PC-9 (cell line): ENCODE measurements around the gene FOXJ1. TPM values are rescaled to one million over a fixed set of nuclear protein-coding genes. Genes with fewer than 3 reads are reported as not detected.

ENCODE experiments used
- BruUV-seq: library from RNA; stranded (reverse); fragments of 400-500 nt; replicated peaks from 2 replicates; lab custom pipeline; 2021; lab: Mats Ljungman, UMichigan
- CTCF ChIA-PET: fragments of 300-600 bp; sonication (Branson Sonifier 250); formaldehyde crosslinking; loops from one replicate; lab custom pipeline; 2022; ENCODE audit warnings: antibody characterized with exemption; lab: Charles Lee
- POLR2A ChIA-PET: fragments of 300-600 bp; sonication (Branson Sonifier 250); formaldehyde crosslinking; loops from one replicate; lab custom pipeline; 2022; ENCODE audit warnings: antibody characterized with exemption; ENCODE audit not compliant: unreplicated experiment; lab: Charles Lee
- DNase-seq, 2 experiments: peaks; one replicate each; pipeline versions ENCODE4 v3.0.0 to v3.0.0-alpha.2; 2015 to 2022; ENCODE audit warnings: mixed read lengths in 1 of 2
- H2AFZ ChIP-seq: fragments of 200-600 bp; sonication (generic); 2 replicates; pipeline ENCODE4 v1.8.1; 2017; ENCODE audit warnings: antibody characterized with exemption
- H3F3A ChIP-seq: fragments of 200-600 bp; sonication (generic); 2 replicates; pipeline ENCODE4 v1.8.1; 2017; ENCODE audit warnings: antibody characterized with exemption, mild to moderate bottlenecking, low read depth; ENCODE audit not compliant: insufficient read depth
- H3K27ac ChIP-seq: fragments of 200-600 bp; sonication (generic); 2 replicates; pipeline ENCODE4 v1.6.1; 2016; ENCODE audit warnings: mixed run types
- H3K27me3 ChIP-seq: fragments of 200-600 bp; sonication (generic); 2 replicates; pipeline ENCODE4 v1.6.1; 2016; ENCODE audit warnings: low read depth, mixed run types; ENCODE audit not compliant: insufficient read depth
- H3K36me3 ChIP-seq: fragments of 200-600 bp; sonication (generic); 2 replicates; pipeline ENCODE4 v1.6.1; 2016; ENCODE audit warnings: low read depth, mixed run types
- H3K4me1 ChIP-seq: fragments of 200-600 bp; sonication (generic); replicated peaks from 2 replicates; pipeline ENCODE4 v1.6.1; 2016; ENCODE audit warnings: mixed run types; ENCODE audit not compliant: insufficient read depth
- H3K4me2 ChIP-seq: fragments of 200-600 bp; sonication (generic); 2 replicates; pipeline ENCODE4 v1.6.1; 2017; ENCODE audit warnings: mixed run types
- H3K4me3 ChIP-seq: fragments of 200-600 bp; sonication (generic); 2 replicates; pipeline ENCODE4 v1.6.1; 2016; ENCODE audit warnings: mixed run types
- H3K79me2 ChIP-seq: fragments of 200-600 bp; sonication (generic); 2 replicates; pipeline ENCODE4 v1.6.1; 2017; ENCODE audit warnings: low read depth, mixed run types
- H3K9me2 ChIP-seq: fragments of 200-600 bp; sonication (generic); 2 replicates; pipeline ENCODE4 v1.8.1; 2017; ENCODE audit warnings: mild to moderate bottlenecking; ENCODE audit not compliant: insufficient read depth
- H3K9me3 ChIP-seq: fragments of 200-600 bp; sonication (generic); 2 replicates; pipeline ENCODE4 v1.8.1; 2016; ENCODE audit warnings: low read depth; ENCODE audit not compliant: insufficient read depth
- H4K20me1 ChIP-seq: fragments of 200-600 bp; sonication (generic); 2 replicates; pipeline ENCODE4 v1.8.1; 2017; ENCODE audit not compliant: insufficient read depth
- EZH2 ChIP-seq: fragments of 200-600 bp; sonication (generic); IDR thresholded peaks from 2 replicates; pipeline ENCODE4 v1.8.0; 2017; ENCODE audit warnings: antibody characterized with exemption, low read depth
- intact Hi-C: fragments of 100-400 bp; cut with micrococcal nuclease; formaldehyde crosslinking; loops from one replicate; pipeline ENCODE4 v1.10.0; 2022; ENCODE audit not compliant: unreplicated experiment
- total RNA-seq: library from RNA; stranded (reverse); gene quantifications from 2 replicates; pipeline ENCODE4 v1.2.3, GENCODE V29; 2021
- TF ChIP-seq, protein P1 (sequence below): fragments of 200-600 bp; sonication (generic); conservative IDR thresholded peaks from 2 replicates; pipeline ENCODE4 v1.6.1; 2017; ENCODE audit warnings: mixed run types, antibody characterized with exemption, mild to moderate bottlenecking, moderate library complexity

The FOXJ1 gene
- total RNA-seq, 1 experiment from 2014 or later: 23.7 TPM

GRCh38 chr17:76103274-76104139 is 37.5 kb downstream of the FOXJ1 start, which contains the start of gene EXOC7:
Gene EXOC7, minus strand, starts transcription at chr17:76103787. Its CDS starts 95 bp downstream, at chr17:76103692.
- Histone ChIP-seq H3K27ac (peak within 1 kb of the TSS; percentile 73), H2AFZ (peak within 1 kb of the TSS; percentile 81), H4K20me1 (no peaks in the 10 kb centered on the region), H3K36me3 (no peaks in the 10 kb centered on the region), H3K4me2 (peak within 1 kb of the TSS; percentile 91), H3K9me3 (no peaks in the 10 kb centered on the region), H3K27me3 (no peaks in the 10 kb centered on the region), H3K79me2 (peaks cover 17% of the 10 kb centered on the region), H3K9me2 (no peaks in the 10 kb centered on the region), H3K4me1 (peaks cover 7% of the 10 kb centered on the region), H3F3A (peaks cover 6% of the 10 kb centered on the region; the same call in 1 of the 2 replicates), H3K4me3 (peak within 1 kb of the TSS; percentile 86)
- TF ChIP-seq EZH2: no peak
- TF ChIP-seq, protein P1, sequence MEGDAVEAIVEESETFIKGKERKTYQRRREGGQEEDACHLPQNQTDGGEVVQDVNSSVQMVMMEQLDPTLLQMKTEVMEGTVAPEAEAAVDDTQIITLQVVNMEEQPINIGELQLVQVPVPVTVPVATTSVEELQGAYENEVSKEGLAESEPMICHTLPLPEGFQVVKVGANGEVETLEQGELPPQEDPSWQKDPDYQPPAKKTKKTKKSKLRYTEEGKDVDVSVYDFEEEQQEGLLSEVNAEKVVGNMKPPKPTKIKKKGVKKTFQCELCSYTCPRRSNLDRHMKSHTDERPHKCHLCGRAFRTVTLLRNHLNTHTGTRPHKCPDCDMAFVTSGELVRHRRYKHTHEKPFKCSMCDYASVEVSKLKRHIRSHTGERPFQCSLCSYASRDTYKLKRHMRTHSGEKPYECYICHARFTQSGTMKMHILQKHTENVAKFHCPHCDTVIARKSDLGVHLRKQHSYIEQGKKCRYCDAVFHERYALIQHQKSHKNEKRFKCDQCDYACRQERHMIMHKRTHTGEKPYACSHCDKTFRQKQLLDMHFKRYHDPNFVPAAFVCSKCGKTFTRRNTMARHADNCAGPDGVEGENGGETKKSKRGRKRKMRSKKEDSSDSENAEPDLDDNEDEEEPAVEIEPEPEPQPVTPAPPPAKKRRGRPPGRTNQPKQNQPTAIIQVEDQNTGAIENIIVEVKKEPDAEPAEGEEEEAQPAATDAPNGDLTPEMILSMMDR: no peak; the same call in 1 of the 2 replicates
- intact Hi-C loops: loop anchor here (10.0 kb wide), 1 partner anchor 199 kb away; the partner anchor contains the start of gene MRPL38
- POLR2A ChIA-PET: interaction anchor here (0.5 to 1.0 kb wide), 7 partner anchors 13 to 117 kb away, joined by 3 to 20 read pairs (median 5); partner anchors contain the start of gene SRP68
- no TSS peak for BruUV-seq
- CTCF ChIA-PET: interaction anchor here (0.6 to 1.2 kb wide), 4 partner anchors 50 to 123 kb away, joined by 3 to 18 read pairs (median 8); no protein-coding TSS in a partner anchor
- DNase-seq: peak; percentile 69 to 92

GRCh38 chr17:76102944-76103273 is 38.1 kb downstream of the FOXJ1 start:
- BruUV-seq: no TSS peak
- H3K4me3 ChIP-seq: peak overlapping the region; percentile 86

More at GRCh38 chr17:76102944-76103273, 38.1 kb downstream of the FOXJ1 start:
- peaks cover 7% of the 10 kb centered on the region for H3K4me1 ChIP-seq
- H3K27me3 ChIP-seq: no peaks in the 10 kb centered on the region
- H3K27ac ChIP-seq: peak overlapping the region; percentile 73; the same call in 1 of the 2 replicates
- DNase-seq: no peak
- POLR2A ChIA-PET: interaction anchor here (0.7 kb wide), 2 partner anchors 13 to 172 kb away, joined by 7 to 12 read pairs; no protein-coding TSS in a partner anchor
- no peaks in the 10 kb centered on the region for H3K36me3 ChIP-seq
- H3K79me2 ChIP-seq: peaks cover 17% of the 10 kb centered on the region
- H2AFZ ChIP-seq: peak overlapping the region; percentile 81
- intact Hi-C loops: loop anchor here (10.0 kb wide), 1 partner anchor 198 kb away; the partner anchor contains the start of gene MRPL38
- H3F3A ChIP-seq: peaks cover 6% of the 10 kb centered on the region; the same call in 1 of the 2 replicates
- CTCF ChIA-PET: interaction anchor here (0.6 to 1.2 kb wide), 3 partner anchors 40 to 51 kb away, joined by 4 to 12 read pairs (median 4); no protein-coding TSS in a partner anchor
- no peaks in the 10 kb centered on the region for H4K20me1 ChIP-seq
- no peaks in the 10 kb centered on the region for H3K9me3 ChIP-seq
- peak overlapping the region; percentile 91 for H3K4me2 ChIP-seq
- H3K9me2 ChIP-seq: no peaks in the 10 kb centered on the region
- no peak for TF ChIP-seq EZH2
- TF ChIP-seq, protein P1: no peak
